CD4-positive, alpha-beta T cell treated with Interleukin-4 for 4 hours (primary cell): ENCODE results near the gene PELO.

Experiments
- DNase-seq: peaks from one replicate; pipeline ENCODE4 v3.0.0-alpha.2; 2020

The PELO gene

DNA sequence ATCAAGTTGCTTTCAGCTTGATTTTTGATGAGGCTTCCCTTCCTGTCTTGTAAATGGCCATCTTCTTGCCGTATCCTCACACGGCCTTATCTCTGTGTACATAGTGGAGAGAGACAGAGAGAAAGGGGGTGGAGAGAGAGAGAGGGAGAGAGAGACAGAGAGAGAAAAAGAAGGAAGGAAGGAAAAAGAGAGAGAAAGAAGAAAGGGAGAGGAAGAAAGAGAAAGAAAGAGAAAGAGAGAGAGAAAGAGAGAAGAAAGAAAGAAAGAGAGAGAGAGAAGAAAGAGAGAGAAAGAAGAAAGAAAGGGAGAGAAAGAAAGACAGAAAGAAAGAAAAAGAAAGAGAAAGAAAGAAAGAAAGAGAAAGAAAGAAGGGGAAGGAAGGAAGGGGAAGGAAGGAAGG, 46.6 kb downstream of the PELO start:
- DNase-seq = no peak

DNA sequence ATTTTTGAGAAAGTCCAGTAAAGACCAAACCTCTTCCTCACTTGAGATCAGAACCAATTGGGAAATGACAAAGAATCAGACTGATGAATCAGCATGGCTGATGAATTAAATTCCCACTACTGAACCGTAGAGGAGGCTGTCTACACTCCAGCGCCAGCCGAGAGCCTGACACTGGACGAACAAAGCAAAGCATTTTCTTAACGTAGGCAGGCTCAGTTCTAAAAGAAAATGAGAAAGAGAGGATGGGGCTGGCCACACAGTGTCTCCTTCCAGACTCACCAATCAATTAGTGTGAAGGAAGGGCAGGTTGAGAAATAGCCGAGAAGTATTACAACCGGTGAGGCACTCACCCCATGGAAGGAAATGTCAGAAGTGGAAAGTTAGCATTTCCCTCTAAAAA, 49.4 kb downstream of the PELO start:
- DNase-seq = no peak
